ENCODE data around the gene TTC9B. TPM values are rescaled to one million over a fixed set of nuclear protein-coding genes. Genes with fewer than 3 reads are reported as not detected.
"Not testable (repeated sequence)": the region's sequence is repeated elsewhere in the genome, so short reads cannot be mapped to it uniquely, and the experiment has no call there.

The TTC9B gene
- total RNA-seq, 4 donors from 2014 or later = not detected

DNA sequence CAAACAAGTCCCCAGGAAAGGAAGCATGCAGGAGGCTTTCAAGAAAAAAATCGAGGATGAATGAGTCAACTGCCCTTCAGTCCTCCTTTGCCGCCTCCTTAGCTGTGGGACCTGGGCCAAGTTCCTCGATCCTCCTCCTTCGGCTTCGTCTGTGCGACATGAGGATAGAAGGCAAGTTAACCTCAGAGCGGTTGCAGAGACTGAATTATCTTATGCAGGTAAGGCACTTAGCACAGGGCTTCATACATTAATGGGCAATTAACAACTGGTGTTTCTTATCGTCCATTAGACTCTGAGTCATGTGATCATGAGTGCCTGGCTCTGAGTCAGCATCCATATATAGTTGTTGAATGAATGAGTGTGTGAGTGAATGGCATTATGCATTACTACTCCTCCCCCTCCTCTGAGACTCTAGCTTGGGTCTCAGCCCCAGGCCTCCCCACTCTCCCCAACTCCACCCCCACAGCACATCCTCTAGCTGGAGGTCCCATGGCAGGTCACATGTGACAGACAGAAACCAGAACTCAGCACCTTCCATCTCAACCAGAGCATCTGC lies 1.6 kb upstream of the TTC9B start:
- peaks cover 34% of the 10 kb centered on the region for H3K4me1 ChIP-seq
- no peaks in the 10 kb centered on the region for H3K9me3 ChIP-seq
- no peak for DNase-seq (ENCODE audit: low spot score in 2 of 2)
- 22% methylated on average over 8 of the region's 8 CpGs for WGBS
- no peak for TF ChIP-seq CTCF (IDR thresholded peaks at IDR 0.05)
- TF ChIP-seq POLR2AphosphoS5 (IDR thresholded peaks at IDR 0.05) = no peak
- no peak for TF ChIP-seq EP300 (IDR thresholded peaks at IDR 0.05)
- no peak for TF ChIP-seq POLR2A (IDR thresholded peaks at IDR 0.05)
- no peaks in the 10 kb centered on the region for H3K36me3 ChIP-seq
- peaks cover 52% of the 10 kb centered on the region for H3K27me3 ChIP-seq
- H3K4me3 ChIP-seq = no peak overlapping the region
- H3K27ac ChIP-seq = no peak overlapping the region

- H3K27me3 ChIP-seq = peaks cover 46% of the 10 kb centered on the region
- not testable (repeated sequence) for H3K36me3 ChIP-seq; H3K4me3 ChIP-seq; DNase-seq (ENCODE audit: low spot score in 2 of 2); H3K27ac ChIP-seq; H3K9me3 ChIP-seq
- 81% methylated on average over 4 of the region's 4 CpGs for WGBS
- H3K4me1 ChIP-seq = peaks cover 34% of the 10 kb centered on the region
These were observed 845 bp upstream of the TTC9B start for GRCh38 chr19:40219029-40219428.

GRCh38 chr19:40217027-40217810 lies 965 bp downstream of the TTC9B start:
- 7% methylated on average over 14 of the region's 54 CpGs for WGBS
- TF ChIP-seq CTCF (IDR thresholded peaks at IDR 0.05) (no peak), POLR2A (IDR thresholded peaks at IDR 0.05) (no peak), EP300 (IDR thresholded peaks at IDR 0.05) (no peak), POLR2AphosphoS5 (IDR thresholded peaks at IDR 0.05) (no peak)
- no peak overlapping the region for H3K27ac ChIP-seq
- no peaks in the 10 kb centered on the region for H3K9me3 ChIP-seq
- peak overlapping the region; percentile 24 for H3K4me3 ChIP-seq
- peaks cover 27% of the 10 kb centered on the region for H3K4me1 ChIP-seq
- no peak for DNase-seq (ENCODE audit: low spot score in 2 of 2)
- peaks cover 11% of the 10 kb centered on the region for H3K36me3 ChIP-seq
- H3K27me3 ChIP-seq = peaks cover 39% of the 10 kb centered on the region

DNA sequence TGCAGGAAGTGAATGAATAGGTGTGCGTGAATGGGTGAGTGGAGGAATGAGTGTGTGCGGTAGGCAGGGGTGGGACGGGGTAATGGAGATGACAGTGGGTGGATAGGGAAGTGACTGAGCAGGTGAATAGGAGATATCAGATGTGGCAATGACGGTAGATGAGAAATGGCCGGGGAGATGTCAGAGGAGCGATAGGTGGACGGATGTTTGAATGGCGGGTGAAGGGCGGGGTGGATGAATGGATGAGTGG lies 1.5 kb downstream of the TTC9B start:
- H3K27ac ChIP-seq = no peak overlapping the region
- TF ChIP-seq POLR2A (IDR thresholded peaks at IDR 0.05) (no peak), POLR2AphosphoS5 (IDR thresholded peaks at IDR 0.05) (no peak), CTCF (IDR thresholded peaks at IDR 0.05) (no peak), EP300 (IDR thresholded peaks at IDR 0.05) (no peak)
- H3K36me3 ChIP-seq = peaks cover 15% of the 10 kb centered on the region
- 20% methylated on average over 9 of the region's 9 CpGs for WGBS
- peaks cover 27% of the 10 kb centered on the region for H3K4me1 ChIP-seq
- H3K9me3 ChIP-seq = no peaks in the 10 kb centered on the region
- peaks cover 39% of the 10 kb centered on the region for H3K27me3 ChIP-seq
- H3K4me3 ChIP-seq = peak overlapping the region; percentile 24
- no peak for DNase-seq (ENCODE audit: low spot score in 2 of 2)

DNA sequence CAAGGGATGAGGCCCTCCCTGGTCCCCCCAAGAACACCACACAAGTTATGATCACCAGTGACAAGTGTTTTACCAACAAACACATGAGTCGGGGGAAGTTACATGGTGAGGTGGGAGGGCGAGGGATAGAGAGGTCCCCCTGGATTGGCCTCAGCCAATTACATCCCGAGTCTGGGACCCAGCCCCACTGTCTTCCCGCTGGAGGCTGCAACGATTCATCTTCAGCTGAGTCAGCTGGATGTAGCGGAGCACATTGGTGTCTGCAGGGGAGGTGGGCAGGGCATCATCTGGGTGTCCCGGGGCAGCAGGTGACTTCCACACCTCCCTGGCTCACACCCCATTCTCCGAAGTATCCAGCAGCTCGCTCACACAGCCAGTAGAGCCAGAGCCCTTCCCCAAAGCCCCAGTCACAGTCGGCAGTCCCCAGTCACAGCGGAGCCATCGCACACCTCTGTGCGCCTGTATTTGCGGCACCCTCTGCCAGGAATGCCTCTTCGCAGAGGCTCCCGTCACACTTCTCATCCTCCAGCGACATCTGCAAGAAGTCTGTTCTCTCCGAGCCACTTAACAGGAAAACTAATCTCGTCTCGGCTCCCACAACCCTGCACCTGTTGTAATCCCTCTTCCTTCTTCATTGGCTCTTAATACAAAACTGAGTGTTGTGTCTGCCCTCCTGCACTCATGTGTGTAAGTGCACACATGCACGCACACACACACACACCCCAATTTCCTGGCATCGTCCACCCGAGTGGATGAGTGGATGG lies 2.0 kb downstream of the TTC9B start:
- DNase-seq (ENCODE audit: low spot score in 2 of 2) = no peak
- Histone ChIP-seq H3K9me3 (no peaks in the 10 kb centered on the region), H3K27me3 (peaks cover 39% of the 10 kb centered on the region), H3K4me3 (no peak overlapping the region), H3K4me1 (peaks cover 27% of the 10 kb centered on the region), H3K36me3 (peaks cover 20% of the 10 kb centered on the region), H3K27ac (no peak overlapping the region)
- 35% methylated on average over 21 of the region's 23 CpGs for WGBS
- no peak for TF ChIP-seq POLR2A (IDR thresholded peaks at IDR 0.05)
- TF ChIP-seq CTCF (IDR thresholded peaks at IDR 0.05) = no peak
- TF ChIP-seq EP300 (IDR thresholded peaks at IDR 0.05) = no peak
- no peak for TF ChIP-seq POLR2AphosphoS5 (IDR thresholded peaks at IDR 0.05)
